H1 (cell line): ENCODE measurements around the gene NMUR1. TPM values are rescaled to one million over a fixed set of nuclear protein-coding genes. Genes with fewer than 3 reads are reported as not detected.

ENCODE experiments used
- CTCF ChIA-PET: fragments of 300-600 bp; sonication (Branson Sonifier 250); formaldehyde crosslinking; loops from one replicate; lab custom pipeline; 2021; ENCODE audit not compliant: partially characterized antibody; lab: Charles Lee
- POLR2A ChIA-PET: fragments of 300-600 bp; sonication (Branson Sonifier 250); formaldehyde crosslinking; loops from one replicate; lab custom pipeline; 2021; ENCODE audit warnings: inconsistent platforms; ENCODE audit not compliant: partially characterized antibody; lab: Charles Lee
- DNase-seq, 2 experiments: peaks; one replicate each; pipeline versions ENCODE4 v3.0.0 to v3.0.0-alpha.2; 2010 to 2022; ENCODE audit warnings: low spot score in 2 of 2, low read depth in 1 of 2, mixed read lengths in 1 of 2
- FAIRE-seq: peaks from 2 replicates; lab custom pipeline; 2011; peaks lifted over from hg19 to GRCh38; lab: Jason Lieb, UNC
- H2AFZ ChIP-seq: 2 replicates; pipeline ENCODE4 v1.8.1; 2012; ENCODE audit warnings: low read length, inconsistent platforms
- H2AK5ac ChIP-seq: 2 replicates; pipeline ENCODE4 v1.6.1; 2013; ENCODE audit warnings: low read depth, low read length
- H2BK120ac ChIP-seq: replicated peaks from 2 replicates; pipeline ENCODE3; 2013; ENCODE audit warnings: low read depth, low read length, inconsistent platforms
- H2BK12ac ChIP-seq: 2 replicates; pipeline ENCODE4 v1.6.1; 2013; ENCODE audit warnings: low read depth, low read length
- H2BK15ac ChIP-seq: 2 replicates; pipeline ENCODE4 v1.6.1; 2013; ENCODE audit warnings: low read length
- H2BK20ac ChIP-seq: 2 replicates; pipeline ENCODE4 v1.6.1; 2013; ENCODE audit warnings: low read length
- H2BK5ac ChIP-seq: 2 replicates; pipeline ENCODE4 v1.6.1; 2013; ENCODE audit warnings: low read depth, low read length
- H3K14ac ChIP-seq: 2 replicates; pipeline ENCODE4 v1.6.1; 2013; ENCODE audit warnings: inconsistent platforms; ENCODE audit not compliant: insufficient read length
- H3K18ac ChIP-seq: 2 replicates; pipeline ENCODE4 v1.6.1; 2013; ENCODE audit warnings: low read length; ENCODE audit errors: extremely low read depth
- H3K23ac ChIP-seq: 2 replicates; pipeline ENCODE4 v1.6.1; 2013; ENCODE audit warnings: inconsistent platforms; ENCODE audit not compliant: insufficient read length
- H3K23me2 ChIP-seq: 2 replicates; pipeline ENCODE4 v1.6.1; 2013; ENCODE audit warnings: low read depth, low read length
- H3K27ac ChIP-seq: 2 replicates; pipeline ENCODE4 v1.6.1; 2011; ENCODE audit warnings: low read depth, low read length, inconsistent platforms
- H3K27me3 ChIP-seq, 4 experiments: replicated peaks in 1 of 4; 1 replicate in 1 of 4; 2 replicates in 3 of 4; pipeline versions ENCODE4 v1.6.1 to v1.8.1; 2011 to 2013; ENCODE audit warnings: low read length in 3 of 4, mild to moderate bottlenecking in 3 of 4, inconsistent platforms in 2 of 4, mixed read lengths in 2 of 4, moderate library complexity in 1 of 4; ENCODE audit not compliant: control insufficient read depth in 3 of 4, insufficient read depth in 3 of 4; ENCODE audit errors: extremely low read depth in 1 of 4
- H3K36me3 ChIP-seq, 4 experiments: 2 replicates each; pipeline versions ENCODE4 v1.6.1 to v1.8.1; 2011 to 2013; ENCODE audit warnings: mild to moderate bottlenecking in 4 of 4, low read length in 3 of 4, moderate library complexity in 2 of 4, control low read depth in 1 of 4, inconsistent platforms in 1 of 4; ENCODE audit not compliant: insufficient read depth in 4 of 4, control insufficient read depth in 2 of 4
- H3K4ac ChIP-seq: replicated peaks from 2 replicates; pipeline ENCODE3; 2013; ENCODE audit warnings: low read length, low read depth, mixed read lengths, inconsistent platforms; ENCODE audit not compliant: insufficient read length
- H3K4me1 ChIP-seq, 4 experiments: replicated peaks in 1 of 4; 1 replicate in 1 of 4; 2 replicates in 3 of 4; pipeline versions ENCODE4 v1.6.1 to v1.8.1; 2011 to 2013; ENCODE audit warnings: low read length in 3 of 4, inconsistent platforms in 2 of 4, mixed read lengths in 1 of 4; ENCODE audit not compliant: insufficient read depth in 4 of 4, control insufficient read depth in 3 of 4
- H3K4me2 ChIP-seq, 2 experiments: 2 replicates each; pipeline versions ENCODE4 v1.6.1 to v1.8.1; 2011 to 2013; ENCODE audit warnings: low read depth in 2 of 2, low read length in 2 of 2, control low read depth in 1 of 2, inconsistent platforms in 1 of 2, mild to moderate bottlenecking in 1 of 2; ENCODE audit not compliant: insufficient read depth in 1 of 2
- H3K4me3 ChIP-seq, 4 experiments: fragments of 200-600, 300-600 bp in 1 of 4; sonication (generic), shearing (Covaris generic), sonication (Bioruptor Twin) in 1 of 4; 2 replicates each; pipeline versions ENCODE4 v1.5.1 to v1.8.1; 2011 to 2016; ENCODE audit warnings: low read length in 4 of 4, low read depth in 3 of 4, control low read depth in 2 of 4, inconsistent platforms in 2 of 4, mild to moderate bottlenecking in 2 of 4, mixed read lengths in 1 of 4, moderate library complexity in 1 of 4; ENCODE audit not compliant: insufficient read depth in 2 of 4; ENCODE audit errors: extremely low read depth in 1 of 4
- H3K56ac ChIP-seq: replicated peaks from 2 replicates; pipeline ENCODE3; 2013; ENCODE audit warnings: low read depth, mild to moderate bottlenecking, mixed read lengths, low read length, inconsistent platforms; ENCODE audit not compliant: insufficient read length
- H3K79me1 ChIP-seq: 2 replicates; pipeline ENCODE4 v1.6.1; 2013; ENCODE audit warnings: low read depth, low read length, control low read depth
- H3K79me2 ChIP-seq, 2 experiments: 2 replicates each; pipeline versions ENCODE4 v1.6.1 to v1.8.1; 2012 to 2013; ENCODE audit warnings: low read length in 2 of 2, mild to moderate bottlenecking in 2 of 2, inconsistent platforms in 1 of 2; ENCODE audit not compliant: insufficient read depth in 2 of 2, control insufficient read depth in 1 of 2
- H3K9ac ChIP-seq, 4 experiments: replicated peaks in 1 of 4; 1 replicate in 1 of 4; 2 replicates in 3 of 4; pipeline versions ENCODE4 v1.6.1 to v1.8.1; 2011 to 2013; ENCODE audit warnings: low read depth in 3 of 4, low read length in 3 of 4, control low read depth in 2 of 4, mild to moderate bottlenecking in 2 of 4, moderate library complexity in 2 of 4, inconsistent platforms in 1 of 4; ENCODE audit errors: extremely low read depth in 1 of 4
- H3K9me3 ChIP-seq, 2 experiments: 2 replicates each; pipeline versions ENCODE4 v1.6.1 to v1.8.1; 2012 to 2013; ENCODE audit warnings: mild to moderate bottlenecking in 2 of 2, moderate library complexity in 2 of 2, control low read depth in 1 of 2, inconsistent platforms in 1 of 2, low read depth in 1 of 2, low read length in 1 of 2, mixed read lengths in 1 of 2; ENCODE audit not compliant: insufficient read depth in 2 of 2
- H4K20me1 ChIP-seq, 2 experiments: replicated peaks in 1 of 2; 2 replicates each; pipeline versions ENCODE3 to v1.8.1; 2011 to 2013; ENCODE audit warnings: inconsistent platforms in 2 of 2, low read length in 2 of 2, mild to moderate bottlenecking in 1 of 2; ENCODE audit not compliant: insufficient read depth in 2 of 2, control insufficient read depth in 1 of 2
- H4K5ac ChIP-seq: 2 replicates; pipeline ENCODE4 v1.6.1; 2013; ENCODE audit warnings: low read length, low read depth, mixed read lengths, inconsistent platforms; ENCODE audit not compliant: insufficient read length
- H4K8ac ChIP-seq: 2 replicates; pipeline ENCODE4 v1.8.0; 2013; ENCODE audit warnings: mild to moderate bottlenecking, moderate library complexity, low read length, inconsistent platforms; ENCODE audit not compliant: insufficient read depth; ENCODE audit errors: extremely low read depth
- H4K91ac ChIP-seq: replicated peaks from 2 replicates; pipeline ENCODE3; 2013; ENCODE audit warnings: low read length, mixed read lengths, inconsistent platforms; ENCODE audit not compliant: insufficient read length
- CHD2 ChIP-seq: IDR thresholded peaks from 2 replicates; pipeline ENCODE4 v1.6.1; 2012; ENCODE audit warnings: low read length, improper control_type of control experiment
- CREB1 ChIP-seq: IDR thresholded peaks from 2 replicates; pipeline ENCODE4 v1.6.1; 2012; ENCODE audit warnings: inconsistent platforms
- MAFK ChIP-seq: IDR thresholded peaks from 2 replicates; pipeline ENCODE4 v1.6.1; 2012; ENCODE audit warnings: low read depth, mild to moderate bottlenecking, improper control_type of control experiment, low read length
- RXRA ChIP-seq: IDR thresholded peaks from 2 replicates; pipeline ENCODE4 v1.6.1; 2011; ENCODE audit warnings: low read depth, mild to moderate bottlenecking, low read length, moderate library complexity; ENCODE audit not compliant: insufficient read depth
- SAP30 ChIP-seq: fragments of 300-600 bp; sonication (generic); IDR thresholded peaks from 2 replicates; pipeline ENCODE4 v1.7.1; 2012; ENCODE audit warnings: low read length, moderate library complexity, mild to moderate bottlenecking, inconsistent platforms; ENCODE audit not compliant: insufficient read depth, insufficient replicate concordance
- WGBS, 2 experiments: shearing (Covaris generic) in 1 of 2; methylation state at CpG; one replicate each; pipeline versions ENCODE4 v1.1.6 to v1.1.7; 2013 to 2015; ENCODE audit warnings: low lambda C conversion rate in 2 of 2, mixed read lengths in 2 of 2, inconsistent platforms in 1 of 2, low coverage in 1 of 2, missing lambda C conversion rate in 1 of 2; ENCODE audit not compliant: insufficient replicate concordance in 2 of 2, insufficient coverage in 1 of 2, insufficient read length in 1 of 2; ENCODE audit errors: extremely low coverage in 1 of 2, missing lambda C conversion rate in 1 of 2; 5-methylcytosine and 5-hydroxymethylcytosine counted together
- polyA plus RNA-seq, 7 experiments: library from polyadenylated mRNA; depleted of rRNA in 3 of 7; stranded (reverse) in 5 of 7; unstranded in 2 of 7; fragments of >200 nt in 5 of 7; fragments of 200-250 nt in 2 of 7; gene quantifications; 1 replicate in 5 of 7; 2 replicates in 1 of 7; 4 replicates in 1 of 7; pipeline versions ENCODE4 v1.2.1 to v1.2.3, GENCODE V29; 2011 to 2013; ENCODE audit warnings: missing spikeins in 2 of 7, mixed read lengths in 2 of 7
- total RNA-seq: library from RNA; stranded (reverse); fragmentation: NEBNext Ultra II Directional; extraction: Animal tissue kit (Norgen Biotek cat#: 25700); gene quantifications from 2 replicates; pipeline ENCODE4 v1.2.1, GENCODE V29; 2021

Gene NMUR1
- total and polyA plus RNA-seq, 2 of the 8 experiments (the other 6 are each of a cell fraction or from before 2014, with no cell fraction given), result 0.56 to 1.5 TPM

DNA sequence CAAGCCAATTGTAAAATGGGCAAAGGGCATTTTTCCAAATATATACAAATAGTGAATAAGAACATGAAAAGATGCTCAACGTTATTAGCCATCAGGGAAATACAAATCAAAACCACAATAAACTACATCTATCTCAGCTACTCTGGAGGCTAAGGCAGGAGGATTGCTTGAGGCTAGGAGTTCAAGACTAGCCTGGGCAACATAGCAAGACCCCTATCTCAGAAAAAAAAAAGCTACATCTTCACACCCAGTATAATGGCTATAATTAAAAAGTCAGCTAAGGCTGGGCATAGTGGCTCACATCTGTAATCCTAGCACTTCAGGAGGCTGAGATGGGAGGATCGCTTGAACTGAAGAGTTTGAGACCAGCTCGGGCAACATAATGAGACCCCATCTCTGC lies 53.3 kb downstream of the NMUR1 start:
- Histone ChIP-seq H3K79me2 (no peaks in the 10 kb centered on the region), H4K20me1 (no peaks in the 10 kb centered on the region), H3K4me1 (no peaks in the 10 kb centered on the region), H3K27me3 (no peaks in the 10 kb centered on the region), H2AFZ (no peak overlapping the region), H2BK12ac (no peak overlapping the region), H2BK120ac (no peak overlapping the region), H4K8ac (no peak overlapping the region), H4K91ac (no peak overlapping the region), H3K14ac (no peak overlapping the region), H3K9ac (no peak overlapping the region), H3K36me3 (no peaks in the 10 kb centered on the region; a peak in 1 of 8 replicates), H3K4me2 (no peak overlapping the region), H2BK5ac (no peak overlapping the region), H3K27ac (no peak overlapping the region), H3K9me3 (no peaks in the 10 kb centered on the region), H3K23me2 (no peaks in the 10 kb centered on the region), H3K79me1 (no peaks in the 10 kb centered on the region), H4K5ac (no peak overlapping the region), H3K18ac (no peak overlapping the region), H2AK5ac (no peak overlapping the region), H3K4ac (no peak overlapping the region), H2BK20ac (no peak overlapping the region), H3K4me3 (no peak overlapping the region), H3K56ac (no peak overlapping the region), H2BK15ac (no peak overlapping the region), H3K23ac (no peak overlapping the region)
- FAIRE-seq (no peak), DNase-seq (no peak)
- POLR2A ChIA-PET, result interaction anchor here (2.1 to 18.4 kb wide), 2 partner anchors 13 to 24 kb away, joined by 5 to 364 read pairs; partner anchors contain the start of gene NCL
- TF ChIP-seq MAFK (no peak), CREB1 (no peak), RXRA (no peak), SAP30 (no peak), CHD2 (no peak)
- WGBS, 2 experiments, result 100% methylated on average over 3 of the region's 3 CpGs; no CpG with 5 or more reads in 1 of the 2 experiments
- CTCF ChIA-PET, result interaction anchor here (1.0 to 8.0 kb wide), 5 partner anchors 9 to 180 kb away, joined by 3 to 94 read pairs (median 4); partner anchors contain the start of gene NCL
